KMS-11 (cell line): ENCODE measurements around the gene CPXM1.

ENCODE experiments used
- H2AFZ ChIP-seq: fragments of 200-600 bp; sonication (generic); 2 replicates; pipeline ENCODE4 v1.6.1; 2016; ENCODE audit warnings: antibody characterized with exemption, mixed run types, low read depth
- H3K27ac ChIP-seq: fragments of 200-600 bp; sonication (generic); 2 replicates; pipeline ENCODE4 v1.6.1; 2016; ENCODE audit warnings: mild to moderate bottlenecking, mixed run types
- H3K27me3 ChIP-seq: fragments of 200-600 bp; sonication (generic); 2 replicates; pipeline ENCODE4 v1.6.1; 2017; ENCODE audit warnings: mild to moderate bottlenecking, low read depth, mixed run types, moderate library complexity; ENCODE audit not compliant: insufficient read depth
- H3K36me3 ChIP-seq: fragments of 200-600 bp; sonication (generic); 2 replicates; pipeline ENCODE4 v1.6.1; 2017; ENCODE audit warnings: mild to moderate bottlenecking, mixed run types; ENCODE audit not compliant: insufficient read depth
- H3K4me1 ChIP-seq: fragments of 200-600 bp; sonication (generic); 2 replicates; pipeline ENCODE4 v1.6.1; 2016; ENCODE audit warnings: mild to moderate bottlenecking, low read depth, mixed run types; ENCODE audit not compliant: poor library complexity, severe bottlenecking
- H3K4me2 ChIP-seq: fragments of 200-600 bp; sonication (generic); 2 replicates; pipeline ENCODE4 v1.7.0; 2016; ENCODE audit warnings: mild to moderate bottlenecking, mixed run types
- H3K4me3 ChIP-seq: fragments of 200-600 bp; sonication (generic); IDR thresholded peaks from 2 replicates; pipeline ENCODE4 v1.6.1; 2017; ENCODE audit warnings: low read depth, low read length, mixed read lengths; ENCODE audit not compliant: insufficient read depth
- H3K79me2 ChIP-seq: fragments of 200-600 bp; sonication (generic); 2 replicates; pipeline ENCODE4 v1.6.1; 2016; ENCODE audit warnings: low read depth, mixed run types; ENCODE audit not compliant: insufficient read depth
- H3K9ac ChIP-seq: fragments of 200-600 bp; sonication (generic); 2 replicates; pipeline ENCODE4 v1.6.1; 2016; ENCODE audit warnings: mild to moderate bottlenecking, mixed run types
- H4K20me1 ChIP-seq: fragments of 200-600 bp; sonication (generic); 2 replicates; pipeline ENCODE4 v1.6.1; 2016; ENCODE audit warnings: mild to moderate bottlenecking, mixed run types; ENCODE audit not compliant: insufficient read depth
- CTCF ChIP-seq: fragments of 200-600 bp; sonication (generic); conservative IDR thresholded peaks from 2 replicates; pipeline ENCODE4 v1.6.1; 2017; ENCODE audit warnings: low read depth, mild to moderate bottlenecking, antibody characterized with exemption, low read length, moderate library complexity, mixed read lengths

CPXM1 gene

GRCh38 chr20:2751878-2752566 lies 48.4 kb downstream of the CPXM1 start:
- H3K27ac ChIP-seq: no peak overlapping the region
- no peaks in the 10 kb centered on the region for H4K20me1 ChIP-seq
- H2AFZ ChIP-seq: peak overlapping the region; percentile 81; the same call in 1 of the 2 replicates
- H3K9ac ChIP-seq: no peak overlapping the region
- H3K4me3 ChIP-seq: no peak overlapping the region
- no peak for TF ChIP-seq CTCF
- H3K4me2 ChIP-seq: peak overlapping the region; percentile 68; the same call in 1 of the 2 replicates
- peaks cover 4% of the 10 kb centered on the region for H3K4me1 ChIP-seq
- H3K36me3 ChIP-seq: no peaks in the 10 kb centered on the region
- no peaks in the 10 kb centered on the region for H3K79me2 ChIP-seq
- H3K27me3 ChIP-seq: no peaks in the 10 kb centered on the region

GRCh38 chr20:2751347-2751877 lies 49.0 kb downstream of the CPXM1 start:
- Histone ChIP-seq H3K27ac (no peak overlapping the region), H3K27me3 (no peaks in the 10 kb centered on the region), H3K4me1 (peaks cover 4% of the 10 kb centered on the region), H4K20me1 (no peaks in the 10 kb centered on the region), H3K36me3 (no peaks in the 10 kb centered on the region), H3K9ac (no peak overlapping the region), H3K79me2 (no peaks in the 10 kb centered on the region), H3K4me2 (no peak overlapping the region), H2AFZ (no peak overlapping the region), H3K4me3 (no peak overlapping the region)
- no peak for TF ChIP-seq CTCF

- TF ChIP-seq CTCF: no peak
- no peak overlapping the region for H3K9ac ChIP-seq
Observed at GRCh38 chr20:2750491-2751251, 49.8 kb downstream of the CPXM1 start.

GRCh38 chr20:2749951-2750490 lies 50.4 kb downstream of the CPXM1 start:
- Histone ChIP-seq H3K36me3 (no peaks in the 10 kb centered on the region), H4K20me1 (no peaks in the 10 kb centered on the region), H3K9ac (no peak overlapping the region), H2AFZ (no peak overlapping the region), H3K4me2 (no peak overlapping the region), H3K4me1 (peaks cover 4% of the 10 kb centered on the region), H3K4me3 (no peak overlapping the region), H3K27ac (no peak overlapping the region), H3K79me2 (no peaks in the 10 kb centered on the region), H3K27me3 (no peaks in the 10 kb centered on the region)
- no peak for TF ChIP-seq CTCF

More at GRCh38 chr20:2750491-2751251, 49.8 kb downstream of the CPXM1 start:
- no peak overlapping the region for H3K4me3 ChIP-seq
- no peaks in the 10 kb centered on the region for H4K20me1 ChIP-seq
- H3K79me2 ChIP-seq: no peaks in the 10 kb centered on the region
- H2AFZ ChIP-seq: no peak overlapping the region
- peaks cover 4% of the 10 kb centered on the region for H3K4me1 ChIP-seq
- H3K27ac ChIP-seq: no peak overlapping the region
- H3K36me3 ChIP-seq: no peaks in the 10 kb centered on the region
- H3K27me3 ChIP-seq: no peaks in the 10 kb centered on the region
- H3K4me2 ChIP-seq: no peak overlapping the region
